Activated T-helper 1 cell treated with anti-CD3 and anti-CD28 coated beads, Interleukin-12 subunit alpha, Interleukin-12 subunit beta, Interleukin-2, Interleukin-4 antibody, amounts not matched to agents 30 ng/mL and 10 ng/mL and 1 ng/mL, durations not matched to agents 14 hours and 24 hours and 36 hours (primary cell): ENCODE data around the gene ZNF865. TPM values are rescaled to one million over a fixed set of nuclear protein-coding genes. Genes with fewer than 3 reads are reported as not detected.

Source experiments
- total RNA-seq: library from RNA; stranded (reverse); gene quantifications from 2 replicates; pipeline ENCODE4 v1.2.3, GENCODE V29; 2022

Gene ZNF865
- total RNA-seq, 1 donor from 2014 or later = 13.2 TPM

Other genes with a start within 250 kb of the ZNF865 start
- 0.05 TPM in 1 of 2 replicates, not detected in the other for gene GARIN5B, start 242.4 kb upstream of the ZNF865 start, total RNA-seq
- gene IL11, start 235.2 kb upstream of the ZNF865 start, total RNA-seq = 0.34 TPM in 1 of 2 replicates, not detected in the other
- not detected in 2 replicates for gene TMEM190, start 228.8 kb upstream of the ZNF865 start, total RNA-seq
- 9.7 and 10.6 TPM in 2 replicates for gene TMEM238, start 221.4 kb upstream of the ZNF865 start, total RNA-seq
- gene RPL28, start 219.7 kb upstream of the ZNF865 start, total RNA-seq = 1,835 and 1,847 TPM in 2 replicates
- 224 and 225 TPM in 2 replicates for gene UBE2S, start 197.9 kb upstream of the ZNF865 start, total RNA-seq
- gene SHISA7, start 162.3 kb upstream of the ZNF865 start, total RNA-seq = not detected in 2 replicates
- 31.3 and 34.3 TPM in 2 replicates for gene ISOC2, start 144.0 kb upstream of the ZNF865 start, total RNA-seq
- gene C19orf85, start 140.9 kb upstream of the ZNF865 start, total RNA-seq = not detected in 2 replicates
- gene ZNF628, start 129.0 kb upstream of the ZNF865 start, total RNA-seq = 7.6 and 10.4 TPM in 2 replicates
- gene NAT14, start 120.5 kb upstream of the ZNF865 start, total RNA-seq = 23.1 and 26.1 TPM in 2 replicates
- 0.24 and 0.65 TPM in 2 replicates for gene SSC5D, start 117.2 kb upstream of the ZNF865 start, total RNA-seq
- not detected in 2 replicates for gene SBK2, start 68.5 kb upstream of the ZNF865 start, total RNA-seq
- gene SBK3, start 60.1 kb upstream of the ZNF865 start, total RNA-seq = not detected in 2 replicates
- 10.2 and 11.7 TPM in 2 replicates for gene ZNF579, start 24.8 kb upstream of the ZNF865 start, total RNA-seq
- 24.2 and 24.7 TPM in 2 replicates for gene FIZ1, start 6.1 kb upstream of the ZNF865 start, total RNA-seq
- 20.0 and 22.9 TPM in 2 replicates for gene ZNF524, start 5.4 kb upstream of the ZNF865 start, total RNA-seq
- 3.0 and 4.9 TPM in 2 replicates for gene ZNF784, start 18.9 kb downstream of the ZNF865 start, total RNA-seq
- gene ZNF580, start 35.4 kb downstream of the ZNF865 start, total RNA-seq = 39.8 and 40.4 TPM in 2 replicates
- gene ZNF581, start 38.0 kb downstream of the ZNF865 start, total RNA-seq = 35.6 and 36.4 TPM in 2 replicates
- 7.3 and 9.0 TPM in 2 replicates for gene CCDC106, start 42.6 kb downstream of the ZNF865 start, total RNA-seq
- gene U2AF2, start 49.4 kb downstream of the ZNF865 start, total RNA-seq = 384 and 394 TPM in 2 replicates
- 46.0 and 48.3 TPM in 2 replicates for gene EPN1, start 69.6 kb downstream of the ZNF865 start, total RNA-seq
- gene NLRP9, start 132.8 kb downstream of the ZNF865 start, total RNA-seq = not detected in 2 replicates
- not detected in 2 replicates for gene RFPL4A, start 153.4 kb downstream of the ZNF865 start, total RNA-seq
- gene RFPL4AL1, start 163.5 kb downstream of the ZNF865 start, total RNA-seq = not detected in 2 replicates
- gene NLRP11, start 226.4 kb downstream of the ZNF865 start, total RNA-seq = not detected in 2 replicates
- not detected in 2 replicates for gene NLRP4, start 230.9 kb downstream of the ZNF865 start, total RNA-seq